Caco-2 (cell line): ENCODE measurements around the gene KBTBD8. TPM values are rescaled to one million over a fixed set of nuclear protein-coding genes. Genes with fewer than 3 reads are reported as not detected.

ENCODE experiments used
- BruUV-seq: library from RNA; stranded (reverse); fragments of 400-500 nt; replicated peaks from 2 replicates; lab custom pipeline; 2021; lab: Mats Ljungman, UMichigan
- CTCF ChIA-PET: fragments of 300-600 bp; sonication (Branson Sonifier 250); formaldehyde crosslinking; loops from one replicate; lab custom pipeline; 2022; ENCODE audit warnings: antibody characterized with exemption; lab: Charles Lee
- POLR2A ChIA-PET: fragments of 300-600 bp; sonication (Branson Sonifier 250); formaldehyde crosslinking; loops from one replicate; lab custom pipeline; 2022; ENCODE audit warnings: antibody characterized with exemption; lab: Charles Lee
- DNase-seq, 2 experiments: peaks; one replicate each; pipeline versions ENCODE4 v3.0.0 to v3.0.0-alpha.2; 2020 to 2022
- H3K27me3 ChIP-seq: replicated peaks from 2 replicates; pipeline ENCODE4 v1.6.0; 2011; ENCODE audit warnings: low read length; ENCODE audit not compliant: control insufficient read depth, insufficient read depth
- H3K36me3 ChIP-seq: 2 replicates; pipeline ENCODE4 v1.5.1; 2011; ENCODE audit warnings: low read length; ENCODE audit not compliant: control insufficient read depth, insufficient read depth
- H3K4me1 ChIP-seq: fragments of 250-450 bp; sonication (Bioruptor Pico); 2 replicates; pipeline ENCODE4 v1.5.1; 2020; ENCODE audit warnings: mild to moderate bottlenecking
- H3K4me3 ChIP-seq: 2 replicates; pipeline ENCODE4 v1.5.1; 2011; ENCODE audit warnings: low read depth, mild to moderate bottlenecking, control low read depth, low read length
- H3K9me3 ChIP-seq: fragments of 250-450 bp; sonication (Bioruptor Pico); 2 replicates; pipeline ENCODE4 v1.5.1; 2020; ENCODE audit warnings: mild to moderate bottlenecking, moderate library complexity
- H3K27ac Mint-ChIP-seq: one replicate; pipeline ENCODE4 v1.8.0; 2022; ENCODE audit warnings: mixed read lengths; ENCODE audit not compliant: unreplicated experiment
- H3K27me3 Mint-ChIP-seq: one replicate; pipeline ENCODE4 v1.8.0; 2022; ENCODE audit warnings: mixed read lengths; ENCODE audit not compliant: insufficient read depth, unreplicated experiment
- H3K36me3 Mint-ChIP-seq: one replicate; pipeline ENCODE4 v1.8.0; 2022; ENCODE audit warnings: mild to moderate bottlenecking, mixed read lengths; ENCODE audit not compliant: insufficient read depth, unreplicated experiment
- H3K4me1 Mint-ChIP-seq: one replicate; pipeline ENCODE4 v1.8.0; 2022; ENCODE audit warnings: low read depth, mixed read lengths; ENCODE audit not compliant: unreplicated experiment
- H3K4me3 Mint-ChIP-seq: one replicate; pipeline ENCODE4 v1.8.0; 2022; ENCODE audit warnings: mild to moderate bottlenecking, moderate library complexity, mixed read lengths; ENCODE audit not compliant: unreplicated experiment
- H3K9me3 Mint-ChIP-seq: one replicate; pipeline ENCODE4 v1.8.0; 2022; ENCODE audit warnings: mixed read lengths; ENCODE audit not compliant: unreplicated experiment
- intact Hi-C: fragments of 100-400 bp; cut with micrococcal nuclease; formaldehyde crosslinking; loops from one replicate; pipeline ENCODE4 v1.10.0; 2022; ENCODE audit not compliant: unreplicated experiment
- total RNA-seq: library from RNA; stranded (reverse); gene quantifications from 2 replicates; pipeline ENCODE4 v1.2.3, GENCODE V29; 2022
- TF ChIP-seq, protein P1 (sequence below), 2 experiments: fragments of 200-600 bp in 1 of 2; IDR thresholded peaks; 1 replicate in 1 of 2; 2 replicates in 1 of 2; pipeline versions ENCODE4 v1.5.1 to v1.8.0; 2011 to 2022; ENCODE audit warnings: antibody characterized with exemption in 1 of 2, control low read depth in 1 of 2, inconsistent platforms in 1 of 2, low read depth in 1 of 2, low read length in 1 of 2, mild to moderate bottlenecking in 1 of 2, moderate library complexity in 1 of 2; ENCODE audit not compliant: insufficient read depth in 1 of 2, severe bottlenecking in 1 of 2, unreplicated experiment in 1 of 2

Gene KBTBD8
- total RNA-seq, 1 experiment from 2014 or later, result 6.8 TPM

- ChIA-PET CTCF (interaction anchor here (1.0 to 1.1 kb wide), 2 partner anchors 66 to 99 kb away, joined by 3 to 6 read pairs; no protein-coding TSS in a partner anchor), POLR2A (no interaction called here)
- H3K36me3 ChIP-seq, result no peaks in the 10 kb centered on the region
- no TSS peak for BruUV-seq
- Mint-ChIP-seq H3K27me3 (peaks cover 3% of the 10 kb centered on the region), H3K36me3 (no peaks in the 10 kb centered on the region), H3K4me1 (peaks cover 5% of the 10 kb centered on the region), H3K9me3 (no peaks in the 10 kb centered on the region), H3K4me3 (no peak overlapping the region), H3K27ac (no peak overlapping the region)
- H3K4me1 ChIP-seq, result no peaks in the 10 kb centered on the region
- DNase-seq, result no peak
- H3K9me3 ChIP-seq, result no peaks in the 10 kb centered on the region
- TF ChIP-seq, protein P1, sequence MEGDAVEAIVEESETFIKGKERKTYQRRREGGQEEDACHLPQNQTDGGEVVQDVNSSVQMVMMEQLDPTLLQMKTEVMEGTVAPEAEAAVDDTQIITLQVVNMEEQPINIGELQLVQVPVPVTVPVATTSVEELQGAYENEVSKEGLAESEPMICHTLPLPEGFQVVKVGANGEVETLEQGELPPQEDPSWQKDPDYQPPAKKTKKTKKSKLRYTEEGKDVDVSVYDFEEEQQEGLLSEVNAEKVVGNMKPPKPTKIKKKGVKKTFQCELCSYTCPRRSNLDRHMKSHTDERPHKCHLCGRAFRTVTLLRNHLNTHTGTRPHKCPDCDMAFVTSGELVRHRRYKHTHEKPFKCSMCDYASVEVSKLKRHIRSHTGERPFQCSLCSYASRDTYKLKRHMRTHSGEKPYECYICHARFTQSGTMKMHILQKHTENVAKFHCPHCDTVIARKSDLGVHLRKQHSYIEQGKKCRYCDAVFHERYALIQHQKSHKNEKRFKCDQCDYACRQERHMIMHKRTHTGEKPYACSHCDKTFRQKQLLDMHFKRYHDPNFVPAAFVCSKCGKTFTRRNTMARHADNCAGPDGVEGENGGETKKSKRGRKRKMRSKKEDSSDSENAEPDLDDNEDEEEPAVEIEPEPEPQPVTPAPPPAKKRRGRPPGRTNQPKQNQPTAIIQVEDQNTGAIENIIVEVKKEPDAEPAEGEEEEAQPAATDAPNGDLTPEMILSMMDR (IDR thresholded peaks at IDR 0.05; ENCODE audit: insufficient read depth in 1 of 2, low read depth in 1 of 2, low read length in 1 of 2, severe bottlenecking in 1 of 2, unreplicated experiment in 1 of 2), result no peak
- H3K27me3 ChIP-seq, result no peaks in the 10 kb centered on the region
- no peak overlapping the region for H3K4me3 ChIP-seq
- intact Hi-C loops, result loop anchor here (1.0 kb wide), 2 partner anchors 65 to 99 kb away; no protein-coding TSS in a partner anchor
These were observed 39.5 kb downstream of the KBTBD8 start for GRCh38 chr3:67037615-67038014.

GRCh38 chr3:67044295-67044694, 46.2 kb downstream of the KBTBD8 start:
- Mint-ChIP-seq H3K4me1 (no peaks in the 10 kb centered on the region), H3K27me3 (peaks cover 3% of the 10 kb centered on the region), H3K36me3 (no peaks in the 10 kb centered on the region), H3K9me3 (no peaks in the 10 kb centered on the region), H3K27ac (no peak overlapping the region), H3K4me3 (no peak overlapping the region)
- no peak for DNase-seq
- no peaks in the 10 kb centered on the region for H3K27me3 ChIP-seq
- no peak overlapping the region for H3K4me3 ChIP-seq
- no peaks in the 10 kb centered on the region for H3K4me1 ChIP-seq
- H3K36me3 ChIP-seq, result no peaks in the 10 kb centered on the region
- TF ChIP-seq, protein P1 (IDR thresholded peaks at IDR 0.05; ENCODE audit: insufficient read depth in 1 of 2, low read depth in 1 of 2, low read length in 1 of 2, severe bottlenecking in 1 of 2, unreplicated experiment in 1 of 2), result no peak
- no TSS peak for BruUV-seq
- ChIA-PET POLR2A (no interaction called here), CTCF (no interaction called here)
- H3K9me3 ChIP-seq, result no peaks in the 10 kb centered on the region
- intact Hi-C loops, result no loop called here

GRCh38 chr3:67044955-67045354, 46.8 kb downstream of the KBTBD8 start:
- no peaks in the 10 kb centered on the region for H3K27me3 ChIP-seq
- no peaks in the 10 kb centered on the region for H3K36me3 ChIP-seq
- Mint-ChIP-seq H3K4me1 (no peaks in the 10 kb centered on the region), H3K4me3 (no peak overlapping the region), H3K27ac (no peak overlapping the region), H3K36me3 (no peaks in the 10 kb centered on the region), H3K27me3 (peaks cover 5% of the 10 kb centered on the region), H3K9me3 (no peaks in the 10 kb centered on the region)
- no peaks in the 10 kb centered on the region for H3K9me3 ChIP-seq
- TF ChIP-seq, protein P1 (IDR thresholded peaks at IDR 0.05; ENCODE audit: insufficient read depth in 1 of 2, low read depth in 1 of 2, low read length in 1 of 2, severe bottlenecking in 1 of 2, unreplicated experiment in 1 of 2), result no peak
- BruUV-seq, result no TSS peak
- no peak for DNase-seq
- ChIA-PET CTCF (no interaction called here), POLR2A (no interaction called here)
- intact Hi-C loops, result no loop called here
- H3K4me1 ChIP-seq, result no peaks in the 10 kb centered on the region
- H3K4me3 ChIP-seq, result no peak overlapping the region
